ENCODE measurements around the gene ODAPH. TPM values are rescaled to one million over a fixed set of nuclear protein-coding genes. Genes with fewer than 3 reads are reported as not detected.

The ODAPH gene
- total RNA-seq, 1 donor from 2014 or later, result not detected

Other genes starting within 250 kb of the ODAPH start
- 48.9 TPM for gene RCHY1, start 41.7 kb upstream of the ODAPH start, total RNA-seq
- 20.8 TPM for gene THAP6, start 41.6 kb upstream of the ODAPH start, total RNA-seq
- 0.11 TPM for gene CDKL2, start 74.5 kb downstream of the ODAPH start, total RNA-seq
- gene G3BP2, start 117.3 kb downstream of the ODAPH start, total RNA-seq, result 65.5 TPM
- gene USO1, start 168.5 kb downstream of the ODAPH start, total RNA-seq, result 85.0 TPM

All from Right ventricle myocardium inferior (tissue), 1 donor.